Measurements from ENCODE around the gene FLOT1.
"Not testable (repeated sequence)": the region's sequence is repeated elsewhere in the genome, so short reads cannot be mapped to it uniquely, and the experiment has no call there.

Gene FLOT1

DNA sequence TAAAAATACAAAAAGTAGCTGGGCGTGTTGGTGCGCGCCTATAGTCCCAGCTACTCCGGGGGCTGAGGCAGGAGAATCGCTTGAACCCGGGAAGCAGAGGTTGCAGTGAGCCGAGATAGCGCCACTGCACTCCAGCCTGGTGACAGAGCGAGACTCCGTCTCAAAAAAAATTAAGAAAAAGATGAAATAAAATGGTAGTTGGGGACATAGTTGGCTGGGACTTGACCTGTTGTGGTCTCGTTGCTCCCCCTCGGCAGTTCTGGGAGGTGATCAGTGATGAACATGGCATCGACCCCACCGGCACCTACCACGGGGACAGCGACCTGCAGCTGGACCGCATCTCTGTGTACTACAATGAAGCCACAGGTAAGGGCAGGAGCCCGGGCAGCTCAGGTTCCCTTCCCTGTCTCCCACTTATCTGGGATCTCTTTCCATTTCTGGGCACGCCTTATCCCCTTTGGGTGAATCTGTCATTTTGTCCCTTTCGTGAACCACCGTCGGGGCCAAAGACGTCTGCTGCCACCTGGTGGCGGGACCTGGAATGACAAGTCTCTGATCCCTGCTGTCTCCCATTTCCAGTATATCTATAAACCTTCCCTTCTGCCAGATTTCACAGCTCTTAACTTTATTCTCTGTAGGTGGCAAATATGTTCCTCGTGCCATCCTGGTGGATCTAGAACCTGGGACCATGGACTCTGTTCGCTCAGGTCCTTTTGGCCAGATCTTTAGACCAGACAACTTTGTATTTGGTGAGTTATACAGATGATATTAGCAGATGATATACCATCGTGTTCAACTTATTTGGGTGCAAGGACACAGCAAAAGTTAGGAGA lies 20.0 kb downstream of the FLOT1 start:
- peak; percentile 51 to 86 (median 76) for DNase-seq

DNA sequence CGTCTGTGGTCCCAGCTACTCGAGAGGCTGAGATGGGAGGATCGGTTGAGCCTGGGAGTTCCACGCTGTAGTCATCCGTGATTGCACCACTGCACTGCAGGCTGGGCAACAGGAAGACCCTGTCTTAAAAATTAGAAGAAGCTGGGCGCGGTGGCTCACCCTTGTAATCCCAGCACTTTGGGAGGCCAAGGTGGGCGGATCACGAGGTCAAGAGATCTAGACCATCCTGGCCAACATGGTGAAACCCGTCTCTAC lies 20.5 kb downstream of the FLOT1 start:
- DNase-seq, result not testable (repeated sequence)

DNA sequence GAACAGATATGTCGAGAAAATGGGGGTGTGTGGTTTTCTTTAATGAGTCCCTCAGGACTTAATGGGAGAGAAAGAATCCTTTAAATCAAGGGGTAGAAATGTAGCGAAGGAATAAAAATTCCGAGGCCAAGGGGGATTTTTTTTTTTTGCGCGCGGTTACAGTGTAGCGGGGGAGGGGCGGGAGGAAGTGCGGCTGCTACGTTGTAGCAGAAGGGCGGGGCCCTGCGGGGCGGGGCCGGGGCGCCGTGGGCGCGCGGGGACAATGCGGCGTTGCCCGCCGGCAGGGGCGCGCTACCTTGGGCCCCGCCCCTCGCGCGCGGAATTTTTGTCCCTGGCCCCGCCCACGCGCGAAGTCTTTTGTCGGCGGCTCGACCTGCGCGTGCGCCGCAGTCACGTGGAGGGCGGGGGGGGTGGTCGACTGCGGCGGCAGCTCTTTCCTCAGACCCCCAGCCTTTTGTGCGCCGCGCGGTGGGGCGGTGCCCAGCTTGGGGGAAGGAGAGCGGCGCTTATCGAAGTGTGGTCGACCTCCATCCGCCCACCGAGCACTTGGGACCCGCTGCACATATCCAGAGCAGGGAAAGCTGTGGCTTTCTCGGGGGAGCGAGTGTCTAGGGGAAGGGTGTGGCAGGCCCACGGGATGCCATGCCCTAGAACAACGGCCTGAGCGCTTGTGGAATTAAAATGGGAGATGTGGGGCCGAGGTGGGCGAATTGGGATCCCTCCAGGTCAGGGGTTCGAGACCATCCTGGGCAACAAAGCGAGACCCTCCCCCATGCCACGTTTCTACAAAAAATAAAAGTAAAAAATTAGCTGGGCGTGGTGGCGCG lies 21.1 kb downstream of the FLOT1 start:
- DNase-seq, result peak; percentile 92 to 97 (median 93)

DNA sequence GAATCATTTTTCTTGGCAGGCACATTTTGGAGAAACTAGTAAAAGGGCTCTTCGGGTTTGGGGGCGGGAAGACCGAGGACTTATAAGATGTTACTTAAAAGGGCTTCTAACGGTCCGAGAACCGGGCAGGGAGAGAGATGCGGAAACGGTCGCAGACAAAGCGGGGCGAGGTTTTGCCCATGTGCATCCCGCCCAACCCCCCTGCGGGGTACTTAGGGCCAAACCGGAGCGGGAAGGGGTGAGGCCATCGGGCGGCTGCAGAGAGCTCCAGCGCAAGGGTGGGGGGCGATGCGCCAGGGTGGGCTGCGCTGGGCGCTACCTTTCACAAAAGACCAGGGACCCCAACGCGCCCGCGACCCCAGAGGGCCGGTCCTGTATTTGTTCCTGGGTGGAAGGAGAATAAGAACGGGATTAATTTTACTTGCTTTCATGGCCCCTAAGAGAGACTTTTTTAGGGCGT lies 21.7 kb downstream of the FLOT1 start:
- peak in 3 of 5 donors; percentile 36 to 78 (median 37) for DNase-seq

DNA sequence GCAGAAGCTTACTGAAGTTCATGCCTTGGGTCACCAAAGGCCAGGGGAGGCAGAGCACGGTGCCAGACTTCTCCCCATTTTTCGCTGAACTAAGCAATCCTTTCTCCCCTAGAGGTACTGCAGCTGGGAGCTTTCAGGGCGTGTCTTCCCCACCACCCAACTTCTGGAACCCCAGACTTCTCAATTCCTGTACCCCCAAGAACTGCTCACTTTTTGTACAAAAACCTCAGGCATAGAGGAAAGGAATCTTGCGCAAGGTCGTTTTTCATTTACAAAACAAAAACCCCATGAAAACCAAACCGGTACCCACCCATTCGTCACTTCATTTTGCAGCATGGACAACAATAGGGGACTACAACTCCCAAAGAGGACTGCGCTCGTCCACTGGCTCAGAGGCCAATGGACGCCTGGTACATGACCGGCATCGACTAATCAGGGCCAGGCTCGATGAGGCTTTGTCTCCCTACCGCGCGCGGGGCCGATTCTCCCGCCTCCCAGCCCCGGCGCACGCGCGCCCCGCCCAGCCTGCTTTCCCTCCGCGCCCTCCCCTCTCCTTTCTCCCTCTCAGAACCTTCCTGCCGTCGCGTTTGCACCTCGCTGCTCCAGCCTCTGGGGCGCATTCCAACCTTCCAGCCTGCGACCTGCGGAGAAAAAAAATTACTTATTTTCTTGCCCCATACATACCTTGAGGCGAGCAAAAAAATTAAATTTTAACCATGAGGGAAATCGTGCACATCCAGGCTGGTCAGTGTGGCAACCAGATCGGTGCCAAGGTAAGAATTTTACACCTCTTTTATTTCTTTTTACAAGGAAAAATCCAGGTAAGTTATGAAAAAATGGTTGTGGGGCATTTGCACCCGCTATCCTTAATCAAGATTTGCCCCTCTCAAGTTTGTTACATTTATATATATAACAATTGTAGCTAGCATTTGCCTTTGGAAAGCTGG lies 22.4 kb downstream of the FLOT1 start, which contains the start of gene TUBB:
Gene TUBB, plus strand, starts transcription at position 562 of the 947 bp plus-strand sequence. Its CDS starts 155 bp downstream, at position 717.
- DNase-seq, result peak; percentile 89 to 99 (median 95)

DNA sequence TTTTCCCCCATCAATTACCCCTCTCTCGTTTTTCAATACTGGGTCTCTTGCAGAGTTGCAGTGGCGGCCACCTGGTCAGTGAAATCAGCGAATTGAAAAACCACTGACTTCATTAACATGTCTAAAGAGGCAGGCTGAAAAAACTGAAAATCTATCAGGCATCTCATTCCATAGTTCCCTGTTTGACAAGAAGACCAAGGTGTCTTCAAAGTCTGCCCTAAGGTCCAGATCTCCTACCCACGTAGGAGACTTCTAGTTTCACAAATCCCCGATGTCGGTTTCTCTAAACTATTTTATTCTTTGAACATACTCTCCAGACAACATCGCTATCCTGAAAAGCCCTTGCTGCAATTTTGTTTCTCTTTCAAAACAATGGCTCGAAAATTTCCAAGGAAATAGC lies 23.1 kb downstream of the FLOT1 start:
- DNase-seq, result no peak

DNA sequence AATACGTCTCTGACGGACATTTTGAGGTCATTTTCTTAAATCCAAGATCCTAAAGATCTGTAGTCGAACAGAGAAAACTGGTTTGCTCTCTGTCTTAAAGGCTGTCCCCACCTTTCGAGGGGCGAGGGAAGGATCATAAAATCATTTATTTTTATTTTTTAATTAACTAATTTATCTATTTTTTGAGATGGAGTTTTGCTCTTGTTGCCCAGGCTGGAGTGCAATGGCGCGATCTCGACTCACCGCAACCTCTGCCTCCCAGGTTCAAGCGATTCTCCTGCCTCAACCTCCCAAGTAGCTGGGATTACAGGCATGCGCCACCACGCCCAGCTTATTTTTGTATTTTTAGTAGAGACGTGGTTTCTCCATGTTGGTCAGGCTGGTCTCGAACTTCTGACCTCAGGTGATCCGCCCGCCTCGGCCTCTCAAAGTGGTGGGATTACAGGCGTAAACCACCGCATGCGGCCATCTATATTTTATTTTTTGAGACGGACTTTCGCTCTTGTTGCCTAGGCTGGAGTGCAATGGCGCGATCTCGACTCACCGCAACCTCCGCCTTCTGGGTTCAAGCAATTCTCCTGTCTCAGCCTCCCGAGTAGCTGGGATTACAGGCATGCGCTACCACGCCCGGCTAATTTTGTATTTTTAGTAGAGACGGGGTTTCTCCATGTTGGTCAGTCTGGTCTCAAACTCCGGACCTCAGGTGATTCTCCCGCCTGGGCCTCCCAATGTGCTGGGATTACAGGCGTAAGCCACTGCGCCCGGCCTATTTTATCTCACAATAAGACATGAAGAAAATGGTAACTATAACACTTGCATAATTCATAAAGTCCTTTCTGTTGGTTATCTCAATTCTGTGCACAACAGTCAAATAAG lies 24.4 kb downstream of the FLOT1 start:
- not testable (repeated sequence) for DNase-seq

DNA sequence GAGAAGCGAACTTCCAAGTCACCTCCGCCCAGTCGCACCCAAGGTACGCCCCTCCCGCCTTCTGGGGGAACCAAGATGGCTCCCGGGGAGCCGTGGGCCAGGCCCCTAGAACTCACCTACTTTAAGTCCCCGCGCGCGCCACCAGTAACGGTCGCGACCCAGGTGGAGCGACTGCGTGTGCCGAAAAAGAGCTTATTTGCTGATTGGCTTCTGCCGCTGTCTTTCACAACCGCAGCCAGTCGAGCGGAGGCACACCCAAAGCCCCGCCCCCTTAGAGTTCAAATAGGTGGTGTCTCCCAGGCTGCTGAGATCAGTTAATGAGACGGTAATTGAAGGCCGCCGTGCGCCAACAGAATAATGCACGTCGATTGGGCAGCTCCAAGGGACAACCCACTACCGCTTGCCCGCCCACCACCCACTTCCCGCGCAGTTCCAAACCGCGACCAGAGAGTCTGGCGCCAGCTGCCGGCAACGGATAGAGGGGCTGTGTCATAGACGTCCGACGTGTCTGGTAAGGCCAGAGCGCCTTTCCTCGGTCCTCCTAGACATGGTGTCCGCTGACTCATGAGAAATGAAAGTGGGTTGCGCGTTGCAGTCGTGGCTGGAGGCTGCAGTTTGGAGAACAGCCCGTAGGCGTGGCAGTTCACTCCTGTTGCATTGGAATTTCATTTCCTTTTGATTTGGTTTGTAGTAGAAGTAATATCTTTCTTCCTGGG lies 25.2 kb downstream of the FLOT1 start, which contains the start of gene MDC1:
Gene MDC1, minus strand, starts transcription at position 153 of the 716 bp plus-strand sequence. CDS start 2,106 bp downstream, outside the sequence.
- peak; percentile 97 to 100 (median 98) for DNase-seq

DNA sequence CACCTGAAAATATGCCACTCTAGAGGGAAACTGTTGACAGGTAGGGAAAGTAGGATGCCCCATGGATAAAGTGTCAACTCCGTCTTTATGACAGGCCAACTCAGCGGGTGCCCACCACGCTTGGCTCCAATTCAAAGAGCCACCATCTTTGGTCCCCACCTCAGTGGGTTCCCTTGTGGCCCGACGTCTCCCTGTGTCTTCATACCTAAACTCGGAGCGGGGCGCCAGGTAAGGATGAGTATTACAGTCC lies 25.7 kb downstream of the FLOT1 start:
- no peak for DNase-seq

DNA sequence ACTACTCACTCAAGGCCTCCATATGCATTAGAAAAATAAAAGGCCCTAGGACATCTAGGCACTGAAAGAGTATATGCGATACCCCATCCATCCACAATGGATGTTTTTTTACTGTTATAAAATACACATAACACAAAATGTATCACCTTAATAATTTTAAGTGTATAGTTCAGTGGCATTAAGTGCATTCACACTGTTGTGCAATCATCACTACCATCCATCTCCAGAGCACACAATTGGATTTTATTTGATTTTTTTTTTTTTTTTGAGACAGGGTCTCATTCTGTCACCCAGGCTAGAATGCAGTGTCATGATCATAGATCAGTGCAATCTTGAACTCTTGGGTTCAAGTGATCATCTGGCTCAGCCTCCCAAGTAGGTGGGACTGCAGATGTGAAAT lies 28.2 kb downstream of the FLOT1 start:
- DNase-seq, result no peak

DNA sequence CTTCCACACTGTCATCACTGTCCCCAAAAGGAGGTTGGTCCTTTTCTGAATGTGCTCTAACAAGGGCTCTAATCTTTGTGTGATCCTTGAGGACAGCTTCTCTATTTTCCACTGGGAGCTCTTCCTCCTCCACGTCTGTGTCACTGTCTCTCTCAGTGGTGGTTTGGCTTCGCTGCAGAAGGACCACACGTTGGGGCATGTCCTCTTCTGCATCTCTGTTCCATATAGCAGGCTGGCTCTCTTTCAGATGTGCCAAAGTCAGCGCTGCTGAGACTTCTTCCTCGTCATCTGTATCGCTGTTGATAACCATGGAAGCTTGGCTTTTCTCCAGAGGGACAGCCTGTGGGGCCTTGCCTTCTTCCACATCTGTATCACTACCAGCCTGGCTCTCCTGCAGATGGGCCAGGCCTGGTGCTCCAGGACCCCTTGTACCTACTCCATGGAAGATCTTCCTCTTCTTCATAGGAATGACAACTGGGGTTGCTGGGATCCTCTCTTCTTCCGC lies 30.0 kb downstream of the FLOT1 start:
- DNase-seq, result no peak

DNA sequence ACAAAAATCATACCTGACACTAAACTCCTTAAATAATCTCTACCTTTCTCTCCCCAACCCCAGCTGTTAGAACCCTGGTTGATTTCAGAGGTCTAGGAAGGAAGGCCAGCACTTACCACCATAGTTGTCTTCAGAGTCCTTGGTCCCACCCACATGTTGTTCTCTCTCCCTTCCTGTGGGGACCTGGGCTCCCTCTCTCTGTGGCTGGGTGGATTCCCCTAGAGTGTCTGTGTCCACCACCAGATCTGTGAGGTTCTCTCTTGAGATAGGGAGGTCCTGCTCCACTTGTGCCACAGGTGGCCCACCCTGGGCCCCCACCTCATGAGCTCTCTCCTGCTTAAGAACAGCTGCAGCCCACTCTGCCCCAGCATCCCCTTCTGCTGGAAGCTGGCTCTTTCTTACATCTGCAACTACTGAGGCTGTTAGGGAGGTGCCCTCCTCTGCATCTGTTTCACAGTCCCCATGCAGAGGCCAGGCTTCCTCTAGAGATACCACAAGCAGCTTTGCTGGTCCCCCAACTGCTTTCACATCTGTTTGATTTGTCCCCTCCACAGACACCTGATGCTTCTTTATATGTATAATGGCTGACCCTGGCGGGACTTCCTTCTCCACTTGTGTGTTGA lies 30.6 kb downstream of the FLOT1 start:
- no peak for DNase-seq

DNA sequence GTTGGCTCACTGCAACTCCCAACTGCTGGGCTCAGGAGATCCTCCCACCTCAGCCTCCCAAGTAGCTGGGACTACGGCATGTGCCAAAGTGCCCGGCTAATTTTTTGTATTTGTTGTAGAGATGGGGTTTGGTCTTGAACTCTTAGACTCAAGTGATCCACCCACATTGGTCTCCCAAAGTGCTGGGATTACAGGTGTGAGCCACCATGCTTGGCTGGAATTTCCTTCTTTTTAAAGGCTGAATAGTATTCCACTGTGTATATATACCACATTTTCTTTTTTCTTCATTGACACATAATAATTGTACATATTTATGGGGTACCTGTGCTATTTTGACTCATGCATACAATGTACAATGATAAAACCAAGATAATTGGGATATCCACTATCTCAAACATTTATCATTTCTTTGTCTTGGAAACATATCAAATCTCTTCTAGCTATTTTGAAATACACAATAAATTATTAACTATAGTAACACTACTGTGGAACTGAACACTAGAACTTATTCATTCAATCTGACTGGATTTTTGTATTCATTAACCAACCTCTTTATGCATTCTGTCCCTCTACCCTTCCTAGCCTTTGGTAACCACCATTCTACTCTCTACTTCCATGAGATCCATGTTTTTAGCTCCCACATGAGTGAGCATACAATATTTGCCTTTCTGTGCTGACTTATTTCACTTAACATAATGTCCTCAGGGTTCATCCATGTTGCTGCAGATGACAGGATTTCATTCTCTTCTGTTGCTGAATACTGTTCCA lies 33.2 kb downstream of the FLOT1 start:
- DNase-seq, result no peak

DNA sequence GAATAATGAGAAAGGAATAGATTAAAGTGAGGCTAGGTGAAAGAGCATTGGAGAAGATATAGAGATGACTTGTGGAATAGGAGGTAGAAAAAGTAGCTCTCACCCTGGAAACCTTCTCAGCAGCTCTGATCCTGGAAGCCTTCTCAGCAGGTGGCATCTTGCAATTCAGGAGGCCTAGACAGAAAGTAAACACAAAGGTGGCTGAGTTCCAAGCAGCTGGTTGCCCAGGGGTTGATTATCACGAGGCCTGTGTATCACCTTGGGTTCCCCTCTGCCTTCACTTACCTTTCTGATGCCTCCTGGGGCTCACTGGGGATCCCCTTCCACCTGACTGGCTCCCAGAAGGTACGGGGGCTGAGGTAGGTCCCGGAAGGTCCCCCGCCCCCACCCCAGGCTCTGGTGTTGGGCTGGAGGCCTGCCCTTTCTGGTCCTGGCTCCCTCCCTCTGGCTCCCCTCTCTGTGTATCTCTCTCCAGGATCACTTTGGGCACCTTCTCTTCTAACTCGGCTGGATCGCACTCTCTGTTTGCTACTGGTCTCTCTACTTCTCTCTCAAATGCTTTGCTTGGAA lies 35.1 kb downstream of the FLOT1 start:
- DNase-seq, result no peak

DNA sequence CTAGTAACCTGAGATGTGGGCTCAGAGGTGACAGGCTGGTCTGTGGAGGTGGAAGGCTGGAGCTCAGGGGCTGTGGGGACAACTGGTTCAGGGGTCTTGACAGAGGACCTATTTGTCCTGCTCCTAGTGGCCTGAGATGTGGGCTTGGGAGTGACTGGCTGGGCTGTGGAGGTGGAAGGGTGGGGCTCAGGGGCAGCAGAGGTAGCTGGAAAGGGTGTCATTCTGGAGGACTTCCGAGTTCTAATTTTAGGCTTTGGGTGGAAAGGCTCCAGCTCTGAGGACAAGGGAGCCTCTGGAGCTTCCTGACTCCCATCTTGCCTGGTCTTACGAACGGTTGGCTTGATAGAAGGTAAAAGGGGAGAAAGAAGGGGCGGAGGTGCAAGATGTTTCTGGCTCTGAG lies 36.9 kb downstream of the FLOT1 start:
- DNase-seq, result no peak

DNA sequence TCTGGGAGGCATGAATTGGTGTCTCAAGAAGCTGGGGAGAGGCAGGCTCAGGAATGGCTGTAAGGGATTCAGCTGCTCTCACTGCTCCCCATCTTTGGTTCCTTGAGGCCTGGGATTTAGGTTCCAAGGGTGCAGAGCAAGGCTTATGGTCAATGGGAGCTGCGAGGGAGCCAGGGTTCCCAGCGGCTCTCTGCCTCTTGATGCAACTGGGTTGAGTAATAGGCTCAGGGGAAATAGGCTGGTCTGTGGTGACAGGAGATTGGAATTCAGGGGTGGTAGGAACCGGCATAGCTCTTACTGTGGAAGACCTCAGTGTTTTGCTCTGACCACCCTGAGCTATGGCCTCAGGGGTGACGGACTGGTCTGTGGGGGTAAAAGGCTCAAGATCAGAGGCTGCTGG lies 38.7 kb downstream of the FLOT1 start:
- no peak for DNase-seq

DNA sequence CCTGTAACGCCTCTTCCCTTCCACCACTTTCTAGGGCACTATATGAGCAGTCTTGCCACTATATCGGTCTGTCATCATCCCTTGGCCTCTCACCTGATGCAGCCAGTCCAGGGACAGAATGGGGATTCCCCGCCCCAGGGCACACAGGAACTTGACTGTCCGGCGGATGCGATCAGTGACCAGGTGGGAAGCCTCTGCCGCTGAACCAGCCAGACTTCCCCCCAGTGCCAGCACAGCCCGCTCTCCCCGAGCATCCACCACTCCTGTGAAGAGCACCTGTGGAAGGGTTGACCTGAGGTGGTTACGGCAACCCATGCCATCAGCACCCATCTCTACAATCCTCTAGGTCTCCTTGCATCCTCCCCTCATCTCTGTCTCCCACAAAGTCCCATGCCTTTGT lies 39.5 kb downstream of the FLOT1 start:
- DNase-seq, result no peak

DNA sequence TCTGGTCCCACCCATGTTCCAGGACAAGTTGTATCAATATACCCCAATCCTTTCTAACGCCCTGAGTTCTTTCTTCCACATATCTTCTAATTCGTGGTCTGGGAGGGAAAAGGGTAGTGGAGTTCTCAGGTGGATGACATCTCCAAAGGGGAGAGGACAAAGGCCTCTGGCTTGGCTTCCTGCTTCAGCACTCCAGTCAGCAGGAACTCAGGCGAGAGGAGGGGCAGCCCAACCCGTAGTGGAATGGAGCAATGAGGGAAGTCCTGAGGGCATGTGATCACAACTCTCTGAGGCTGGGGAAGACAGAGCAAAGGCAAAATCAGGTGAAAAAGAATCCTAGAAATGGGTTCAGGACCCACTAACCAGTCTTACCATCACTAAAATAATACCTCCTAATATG lies 42.1 kb downstream of the FLOT1 start:
- DNase-seq, result no peak

DNA sequence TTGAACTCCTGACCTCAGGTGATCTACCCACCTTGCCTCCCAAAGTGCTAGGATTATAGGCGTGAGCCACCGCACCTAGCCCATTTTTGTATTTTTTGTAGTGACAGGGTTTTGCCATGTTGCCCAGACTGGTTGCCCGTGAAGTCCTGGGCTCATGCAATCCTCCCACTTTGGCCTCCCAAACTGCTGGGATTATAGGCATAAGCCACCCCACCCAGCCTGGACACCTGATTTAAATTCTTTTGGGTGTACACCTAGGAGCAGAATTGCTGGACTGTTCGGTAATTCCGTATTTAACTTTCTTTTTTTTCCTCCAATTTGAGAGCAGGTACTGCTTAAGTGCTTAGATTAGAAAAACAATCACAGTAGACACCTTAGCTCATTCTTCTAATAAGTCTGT lies 46.1 kb downstream of the FLOT1 start:
- no peak for DNase-seq

Data from T-helper 1 cell (primary cell).